ENCODE measurements around the gene DCAF17.

DNA sequence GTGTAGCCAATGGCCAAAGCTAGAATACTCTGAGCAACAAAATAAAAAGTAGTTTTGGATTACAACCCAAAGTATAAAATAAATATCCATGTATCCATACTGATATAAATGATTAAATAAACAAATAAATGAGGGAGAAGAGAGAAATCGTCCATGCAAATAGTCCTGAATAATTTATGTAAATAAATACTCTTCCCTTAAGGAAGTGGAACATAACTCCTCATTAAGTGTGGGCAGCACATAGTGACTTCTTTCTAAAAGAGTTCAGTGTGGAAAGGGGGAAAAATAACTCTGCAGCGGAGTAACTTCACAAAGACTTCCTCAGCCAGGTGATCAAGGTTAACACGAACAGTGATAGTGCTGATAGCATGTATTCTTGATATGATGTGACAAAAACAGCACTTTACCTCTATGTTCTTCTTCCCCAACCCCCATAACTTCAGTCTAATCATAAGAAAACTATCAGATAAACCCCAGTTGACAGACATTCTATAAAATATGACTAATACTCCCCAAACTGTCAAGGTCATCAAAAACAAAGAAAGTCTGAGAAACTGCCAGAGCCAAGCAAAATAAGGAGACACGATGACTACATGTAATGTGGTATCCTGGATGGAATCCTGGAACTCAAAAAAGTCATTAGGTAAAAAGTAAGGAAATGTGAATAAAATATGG, 31.0 kb upstream of the DCAF17 start:
- TF ChIP-seq POLR2A (IDR thresholded peaks at IDR 0.05) = no peak
- TF ChIP-seq, protein P1, sequence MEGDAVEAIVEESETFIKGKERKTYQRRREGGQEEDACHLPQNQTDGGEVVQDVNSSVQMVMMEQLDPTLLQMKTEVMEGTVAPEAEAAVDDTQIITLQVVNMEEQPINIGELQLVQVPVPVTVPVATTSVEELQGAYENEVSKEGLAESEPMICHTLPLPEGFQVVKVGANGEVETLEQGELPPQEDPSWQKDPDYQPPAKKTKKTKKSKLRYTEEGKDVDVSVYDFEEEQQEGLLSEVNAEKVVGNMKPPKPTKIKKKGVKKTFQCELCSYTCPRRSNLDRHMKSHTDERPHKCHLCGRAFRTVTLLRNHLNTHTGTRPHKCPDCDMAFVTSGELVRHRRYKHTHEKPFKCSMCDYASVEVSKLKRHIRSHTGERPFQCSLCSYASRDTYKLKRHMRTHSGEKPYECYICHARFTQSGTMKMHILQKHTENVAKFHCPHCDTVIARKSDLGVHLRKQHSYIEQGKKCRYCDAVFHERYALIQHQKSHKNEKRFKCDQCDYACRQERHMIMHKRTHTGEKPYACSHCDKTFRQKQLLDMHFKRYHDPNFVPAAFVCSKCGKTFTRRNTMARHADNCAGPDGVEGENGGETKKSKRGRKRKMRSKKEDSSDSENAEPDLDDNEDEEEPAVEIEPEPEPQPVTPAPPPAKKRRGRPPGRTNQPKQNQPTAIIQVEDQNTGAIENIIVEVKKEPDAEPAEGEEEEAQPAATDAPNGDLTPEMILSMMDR (IDR thresholded peaks at IDR 0.05) = no peak
- no peak for TF ChIP-seq POLR2AphosphoS5 (IDR thresholded peaks at IDR 0.05)
